Activated CD4-positive, CD25-positive, alpha-beta regulatory T cell treated with anti-CD3 and anti-CD28 coated beads, Interleukin-2, amount 50 U/mL, for 72 hours (primary cell): ENCODE measurements around the gene RPL7A.

Experiments used
- DNase-seq: peaks from one replicate; pipeline ENCODE4 v3.0.0; 2021

RPL7A gene

DNA sequence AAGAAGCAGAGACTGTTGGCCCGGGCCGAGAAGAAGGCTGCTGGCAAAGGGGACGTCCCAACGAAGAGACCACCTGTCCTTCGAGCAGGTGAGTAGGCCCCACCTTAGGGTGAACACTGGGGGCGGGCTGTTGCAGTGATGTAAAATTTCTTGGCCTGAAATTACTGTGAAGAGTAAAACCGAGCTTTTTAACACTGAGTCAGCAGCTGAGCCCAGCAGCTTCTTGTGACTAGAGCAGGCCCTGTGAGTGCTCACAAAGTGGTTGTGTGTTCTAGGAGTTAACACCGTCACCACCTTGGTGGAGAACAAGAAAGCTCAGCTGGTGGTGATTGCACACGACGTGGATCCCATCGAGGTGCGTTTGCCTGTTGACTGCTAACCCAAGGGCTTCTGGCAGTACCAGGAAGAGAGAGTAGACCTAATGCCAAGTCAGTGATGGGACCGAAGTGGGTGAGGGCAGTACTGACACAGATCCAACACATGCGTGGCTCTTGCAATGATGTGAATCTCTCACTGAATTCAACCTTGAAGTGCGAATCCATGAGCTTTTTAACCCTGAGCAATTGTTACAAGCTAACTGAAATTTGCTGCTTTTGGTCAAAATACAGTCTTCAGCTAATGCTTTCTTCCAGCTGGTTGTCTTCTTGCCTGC is 2.1 kb downstream of the RPL7A start:
- DNase-seq = no peak

DNA sequence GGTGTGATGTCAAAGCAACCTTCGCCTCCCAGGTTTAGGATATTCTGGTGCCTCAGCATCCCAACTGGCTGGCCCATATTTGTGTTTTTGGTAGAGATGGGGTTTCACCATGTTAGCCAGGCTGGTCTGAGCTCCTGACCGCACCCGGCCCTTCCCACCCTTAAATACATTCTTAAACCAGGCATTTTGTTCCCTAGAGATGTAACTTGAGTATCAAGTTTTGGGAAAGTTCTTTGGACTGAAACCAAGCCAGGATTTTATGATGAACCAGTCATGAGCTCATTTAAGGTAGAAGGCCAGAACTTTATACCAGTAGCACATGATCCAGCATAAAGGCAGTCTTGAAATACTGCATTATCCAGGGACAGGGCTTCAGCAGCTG is 3.5 kb downstream of the RPL7A start:
- no peak for DNase-seq

DNA sequence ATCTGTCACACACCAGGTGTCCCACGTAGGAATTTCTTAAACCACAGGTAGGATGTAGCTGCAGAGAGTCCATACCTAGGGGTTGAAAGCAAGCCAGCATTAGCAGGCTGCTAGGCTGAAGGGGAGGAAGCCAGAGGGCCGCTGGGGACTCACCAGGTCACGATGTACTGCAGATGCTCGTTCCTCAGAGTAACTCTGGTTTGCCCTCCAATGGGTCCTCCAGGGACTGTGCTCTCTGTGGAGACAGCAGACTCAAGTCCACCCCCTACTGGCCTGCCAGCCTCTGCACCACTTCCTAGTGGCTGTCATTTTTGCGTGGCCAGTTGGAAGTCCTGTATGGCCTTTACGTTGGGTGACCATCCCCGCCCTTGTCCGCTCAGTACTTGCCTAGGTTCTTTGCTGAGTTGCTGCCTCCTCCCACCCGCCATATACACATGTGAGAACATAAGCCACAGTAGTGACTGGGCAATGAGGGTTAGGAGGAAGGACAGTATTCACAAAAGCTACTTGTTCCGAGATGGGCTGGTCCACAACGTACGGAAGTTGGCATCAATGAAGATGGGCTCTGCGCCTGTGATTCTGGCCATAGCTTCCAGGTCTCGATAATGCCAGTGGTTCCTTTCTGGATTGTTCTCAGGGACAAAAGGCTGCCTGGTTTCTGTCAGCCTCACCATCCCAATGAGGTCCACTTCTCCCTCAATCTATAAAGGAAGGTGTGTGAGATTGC is 4.1 kb downstream of the RPL7A start:
- no peak for DNase-seq

DNA sequence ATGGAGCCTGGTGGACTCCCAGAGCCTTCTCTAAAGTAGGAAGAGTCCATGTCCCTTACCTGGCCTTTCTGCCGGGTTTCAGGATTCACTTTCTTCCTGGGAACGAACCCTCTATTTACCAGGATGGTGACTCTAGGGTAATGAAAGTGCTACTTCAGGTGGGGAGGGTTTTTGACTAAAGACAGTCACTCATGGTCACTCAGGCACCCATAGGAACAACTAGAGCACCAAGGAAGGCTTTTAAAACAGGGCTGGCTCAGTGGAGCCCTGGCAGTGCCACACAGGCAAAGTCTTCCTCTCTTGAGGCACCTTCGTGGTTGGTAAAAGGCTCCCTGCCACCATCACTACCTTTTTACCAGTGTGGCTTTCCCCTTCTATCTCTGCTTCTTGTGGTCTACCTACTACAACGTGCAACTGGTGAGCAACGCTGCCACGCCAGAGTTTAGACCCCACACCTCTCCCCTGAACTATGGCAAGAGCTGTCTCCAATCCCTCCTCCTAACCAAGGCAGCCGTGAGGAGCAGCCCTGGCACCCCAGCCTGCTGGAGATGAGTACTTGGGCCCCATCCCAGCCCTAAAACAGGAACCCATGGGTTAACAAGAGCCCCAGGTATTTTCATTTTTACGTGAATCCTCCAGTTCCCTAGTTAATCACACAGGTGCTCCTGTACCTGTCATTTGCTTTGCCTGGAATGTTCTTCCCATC is 4.8 kb downstream of the RPL7A start:
- no peak for DNase-seq

DNA sequence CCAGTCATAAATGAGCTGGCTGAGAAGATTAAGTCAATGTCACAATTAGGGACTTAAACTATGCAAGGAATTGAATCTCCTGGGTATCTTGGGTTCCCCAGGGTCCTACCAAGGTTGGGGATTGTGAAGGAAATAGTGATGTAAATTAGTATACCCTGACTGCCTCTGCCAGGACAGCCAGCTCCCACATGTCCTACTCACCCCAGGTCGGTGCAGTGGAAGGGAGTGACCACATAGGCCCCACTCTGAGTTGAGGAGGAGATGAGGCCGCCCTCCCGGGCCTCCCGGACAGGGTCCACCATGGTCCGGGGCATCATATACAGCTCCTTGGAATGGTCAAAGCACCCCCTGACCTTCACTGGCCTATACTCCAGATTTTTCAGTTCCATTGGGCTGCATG is 5.5 kb downstream of the RPL7A start:
- no peak for DNase-seq

DNA sequence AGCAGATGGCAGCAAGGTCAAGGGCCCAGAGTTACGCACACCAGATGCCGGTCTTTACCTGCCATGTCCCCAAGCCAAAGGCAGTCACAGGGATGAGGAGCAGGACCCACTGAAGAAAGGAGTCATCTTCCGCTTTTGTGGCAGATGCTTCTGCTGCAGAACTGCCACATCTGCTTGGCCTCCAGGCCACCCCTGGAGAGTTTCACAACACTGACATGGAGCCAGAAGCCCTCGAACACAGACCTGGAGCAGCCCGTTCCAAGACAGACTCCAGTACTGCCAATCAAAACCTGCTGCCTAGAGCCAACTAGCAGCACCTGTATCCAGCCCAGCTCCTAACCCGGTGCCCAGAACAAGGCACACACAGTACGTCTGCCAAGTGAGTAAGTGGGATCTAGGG is 6.7 kb downstream of the RPL7A start:
- no peak for DNase-seq

DNA sequence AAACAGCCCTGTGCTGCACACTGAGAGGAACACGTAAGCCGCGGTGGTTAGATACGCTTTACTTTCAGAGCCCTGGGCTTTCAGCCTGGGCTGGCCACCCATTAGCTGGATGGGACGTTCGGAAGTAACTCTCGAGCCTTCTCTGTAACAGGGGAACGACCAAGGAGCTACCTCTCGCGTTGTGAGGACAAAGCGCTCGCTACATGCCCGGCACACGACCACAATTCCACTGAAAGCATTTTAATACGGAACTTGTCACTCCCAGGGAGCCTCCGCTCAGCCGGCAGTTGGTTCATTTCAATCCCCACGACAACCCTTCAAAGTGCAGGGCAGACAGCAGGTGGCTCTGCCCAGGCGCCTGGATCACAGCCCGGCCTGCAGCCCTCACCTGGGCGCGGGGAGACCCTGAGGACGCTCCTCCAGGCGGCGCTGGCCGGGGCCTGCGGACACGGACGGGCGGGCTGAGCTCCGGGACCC is 7.9 kb downstream of the RPL7A start:
- DNase-seq = no peak

DNA sequence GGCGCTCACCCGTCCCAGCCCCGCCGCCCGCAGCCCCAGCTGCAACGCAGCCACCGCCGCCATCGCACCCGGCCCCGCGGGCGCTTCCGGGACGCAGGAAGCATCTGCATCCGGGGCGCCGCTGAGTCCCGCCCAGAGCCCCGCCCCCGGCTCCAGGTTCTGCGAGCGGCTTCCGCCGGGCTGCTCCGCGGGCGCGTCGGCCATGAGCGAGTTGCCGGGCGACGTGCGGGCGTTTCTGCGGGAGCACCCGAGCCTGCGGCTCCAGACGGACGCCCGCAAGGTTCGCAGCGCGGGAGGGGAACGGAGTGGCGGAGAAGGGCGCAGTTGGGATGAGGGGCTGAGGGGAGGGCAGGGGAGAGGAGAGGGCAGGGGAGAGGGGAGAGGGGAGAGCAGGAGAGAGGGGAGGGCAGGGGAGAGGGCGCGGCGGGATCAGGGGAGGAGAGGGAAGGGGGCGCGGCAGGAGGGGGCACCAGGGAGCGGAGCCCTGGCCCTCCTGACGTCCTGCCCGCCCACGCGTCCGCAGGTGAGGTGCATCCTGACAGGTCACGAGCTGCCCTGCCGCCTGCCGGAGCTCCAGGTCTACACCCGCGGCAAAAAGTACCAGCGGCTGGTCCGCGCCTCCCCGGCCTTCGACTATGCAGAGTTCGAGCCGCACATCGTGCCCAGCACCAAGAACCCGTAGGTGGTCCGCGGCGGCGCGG is 8.5 kb downstream of the RPL7A start, which contains the start of the genes SURF1 and SURF2:
TSS of gene SURF1 (minus strand) at position 97 of the 701 bp plus-strand sequence. CDS start at position 63, 34 bp downstream.
TSS of gene SURF2 (plus strand) at position 160 of the 701 bp plus-strand sequence. CDS start at position 203, 43 bp downstream.
- DNase-seq = peak; percentile 91

DNA sequence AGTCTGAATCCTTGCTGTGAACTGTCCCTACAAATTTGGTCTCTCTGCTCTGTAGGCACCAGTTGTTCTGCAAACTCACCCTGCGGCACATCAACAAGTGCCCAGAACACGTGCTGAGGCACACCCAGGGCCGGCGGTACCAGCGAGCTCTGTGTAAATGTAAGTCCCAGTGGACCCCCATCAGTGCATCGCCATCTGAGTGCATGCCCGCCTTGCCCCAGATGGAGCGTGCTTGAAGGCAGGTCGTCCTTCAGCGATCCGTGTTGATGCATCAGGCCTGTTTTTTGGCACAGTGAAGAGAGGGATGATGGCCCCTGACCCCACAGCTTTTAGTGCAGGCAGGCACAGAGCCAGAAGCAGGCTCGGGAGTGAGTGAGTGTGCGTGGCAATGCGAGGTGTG is 9.6 kb downstream of the RPL7A start:
- DNase-seq = no peak

DNA sequence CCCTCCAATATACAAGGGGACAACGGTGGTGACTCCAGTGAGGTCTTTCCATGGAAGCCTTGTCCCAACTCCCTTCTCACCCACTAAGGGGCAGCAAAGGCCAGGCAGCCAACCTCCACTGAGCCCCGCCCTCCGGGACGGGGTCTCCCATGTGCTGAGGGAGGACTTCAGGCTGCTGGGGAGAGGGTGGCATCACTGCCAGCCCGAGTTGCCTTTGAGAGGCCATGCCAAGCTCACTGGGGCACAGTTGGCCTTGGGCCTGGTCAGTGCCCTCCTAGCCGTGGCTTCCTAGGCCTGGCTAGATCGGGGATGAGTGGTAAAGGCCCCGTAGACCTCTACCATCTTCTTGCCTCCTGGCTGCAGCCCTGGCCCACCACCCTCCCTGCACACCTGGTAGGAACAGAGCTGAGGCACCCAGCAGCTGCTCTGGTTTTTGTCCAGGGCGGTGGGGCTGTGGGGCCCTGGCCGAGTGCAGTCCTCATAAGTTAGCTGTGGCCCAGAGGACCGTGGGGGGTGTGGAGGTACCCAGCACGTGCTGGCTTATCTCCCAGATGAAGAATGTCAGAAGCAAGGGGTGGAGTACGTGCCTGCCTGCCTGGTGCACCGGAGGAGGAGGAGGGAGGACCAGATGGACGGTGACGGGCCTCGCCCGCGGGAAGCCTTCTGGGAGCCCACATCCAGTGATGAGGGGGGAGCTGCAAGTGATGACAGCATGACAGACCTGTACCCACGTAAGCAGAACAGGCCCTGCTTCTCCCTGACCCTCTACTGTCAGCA is 11.6 kb downstream of the RPL7A start:
- no peak for DNase-seq

DNA sequence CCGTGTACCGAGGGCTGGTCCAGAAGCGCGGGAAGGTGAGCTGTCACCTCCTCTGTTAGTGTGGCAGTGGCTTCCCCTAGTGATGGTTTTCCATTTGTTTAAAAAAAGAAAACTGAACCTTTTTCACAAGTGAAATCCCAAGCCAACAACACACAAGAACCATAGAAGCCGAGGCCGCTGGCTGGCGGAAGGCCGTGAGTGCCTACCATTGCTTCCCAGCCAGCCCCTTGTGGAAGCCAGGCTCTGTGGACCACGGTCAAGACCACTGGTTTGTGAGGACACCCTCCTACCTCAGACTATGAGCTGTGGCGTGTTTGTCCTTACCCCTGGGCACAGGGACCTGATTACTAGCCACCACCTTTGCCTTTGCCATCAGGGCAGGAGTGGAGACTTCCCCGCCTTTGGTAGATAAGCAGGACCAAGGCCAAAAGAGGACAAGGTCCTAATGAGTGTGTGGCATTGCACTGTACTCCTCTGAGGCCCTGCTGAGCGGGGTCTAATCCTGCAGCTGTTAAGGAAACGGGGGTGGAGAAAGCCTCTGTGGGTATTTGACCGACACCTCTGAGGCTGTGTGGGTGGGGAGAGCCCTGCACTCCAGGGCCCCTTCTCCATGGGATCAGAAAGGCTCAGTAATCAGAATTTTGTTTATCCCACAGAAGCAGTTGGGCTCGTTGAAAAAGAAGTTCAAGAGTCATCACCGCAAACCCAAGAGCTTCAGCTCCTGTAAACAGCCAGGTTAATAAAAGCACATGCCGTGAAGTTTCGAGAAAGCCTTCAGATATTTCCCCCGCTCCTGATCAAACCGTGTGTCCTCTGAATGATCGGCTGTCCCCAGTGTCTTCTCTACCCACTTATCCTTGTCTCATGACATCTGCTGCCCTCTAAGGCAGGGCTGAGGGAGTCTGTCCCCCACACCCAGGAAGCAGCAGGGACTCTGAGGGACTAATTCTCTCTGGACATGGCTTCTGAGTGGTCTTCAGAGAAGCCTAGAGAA is 12.7 kb downstream of the RPL7A start:
- DNase-seq = no peak

DNA sequence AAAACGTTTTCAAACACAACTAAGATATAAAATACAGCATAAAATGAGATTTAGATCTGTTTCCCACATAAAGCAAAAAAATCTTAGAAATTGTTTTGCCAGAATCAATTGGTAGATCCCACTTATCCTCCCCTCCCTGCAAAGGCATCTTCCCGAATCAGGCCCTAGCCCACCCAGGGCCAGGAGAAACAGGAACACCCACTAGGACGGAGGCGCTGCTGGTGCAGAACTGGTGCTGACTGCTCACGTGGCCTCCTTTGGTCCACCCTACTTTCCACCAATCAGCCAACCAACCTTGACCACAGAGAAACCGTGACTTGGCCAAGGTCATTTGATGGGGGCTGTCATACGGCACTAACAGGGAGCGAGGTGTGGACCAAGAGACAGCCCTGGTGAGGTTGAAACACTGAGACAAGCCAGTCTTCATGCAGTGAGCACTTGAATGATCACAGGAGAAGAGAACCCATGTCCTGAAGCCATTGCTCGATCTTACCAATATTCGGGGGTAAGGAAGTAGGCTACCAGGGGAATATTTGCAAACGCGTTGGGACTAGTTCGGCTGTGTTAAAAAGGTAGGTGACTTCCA is 13.6 kb downstream of the RPL7A start:
- DNase-seq = no peak

DNA sequence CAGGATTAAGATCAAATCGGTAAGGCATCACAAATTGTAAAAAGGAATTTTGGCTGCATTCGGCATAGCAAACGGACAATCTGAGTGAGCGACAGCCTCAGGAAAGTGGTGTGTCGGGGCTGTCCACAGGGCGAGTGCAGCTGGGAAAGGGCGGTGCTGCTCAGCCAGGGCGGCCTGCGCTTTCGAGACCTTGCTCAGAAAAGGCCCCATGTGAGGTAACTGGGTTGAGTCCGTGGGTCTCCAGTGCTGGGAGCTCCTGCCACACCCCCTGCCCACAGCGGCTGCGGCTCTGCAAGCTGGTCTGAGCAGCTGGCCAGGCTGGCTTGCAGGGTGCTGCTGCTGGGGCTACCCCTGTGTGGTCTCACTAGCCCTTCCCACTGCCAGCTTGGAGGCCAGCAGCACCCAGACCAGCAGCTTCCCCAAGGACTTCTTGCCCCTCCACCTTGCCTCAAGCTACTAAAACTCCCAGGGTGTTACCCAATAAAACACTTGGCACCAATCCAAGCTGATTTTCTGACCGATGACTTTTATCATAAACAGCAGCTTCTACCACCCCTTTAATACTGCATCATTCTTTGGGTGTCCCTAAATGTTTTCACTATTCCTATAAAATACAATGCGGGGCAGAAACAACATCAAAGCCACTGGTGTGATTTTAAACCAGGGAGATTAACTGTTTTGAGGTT is 14.5 kb downstream of the RPL7A start:
- no peak for DNase-seq

DNA sequence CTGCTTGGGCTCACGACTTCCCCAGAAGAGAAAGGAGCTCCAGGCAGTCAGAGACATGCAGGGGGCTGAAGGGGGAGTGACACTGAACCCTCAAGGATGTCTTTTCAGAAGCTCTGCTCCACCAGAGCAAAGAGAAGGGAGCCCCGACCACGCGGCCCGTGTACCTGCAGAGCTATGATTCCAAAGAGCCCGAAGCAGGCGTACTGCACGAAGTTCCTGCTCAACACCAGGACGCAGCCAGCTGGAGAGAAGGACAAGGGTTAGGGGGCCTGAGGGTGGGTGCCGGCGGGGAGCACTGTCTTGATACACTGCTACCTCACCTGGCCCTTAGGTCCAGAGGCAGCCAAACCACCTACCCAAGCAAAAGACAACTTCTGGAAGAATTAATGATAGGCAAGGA is 18.4 kb downstream of the RPL7A start:
- DNase-seq = no peak

DNA sequence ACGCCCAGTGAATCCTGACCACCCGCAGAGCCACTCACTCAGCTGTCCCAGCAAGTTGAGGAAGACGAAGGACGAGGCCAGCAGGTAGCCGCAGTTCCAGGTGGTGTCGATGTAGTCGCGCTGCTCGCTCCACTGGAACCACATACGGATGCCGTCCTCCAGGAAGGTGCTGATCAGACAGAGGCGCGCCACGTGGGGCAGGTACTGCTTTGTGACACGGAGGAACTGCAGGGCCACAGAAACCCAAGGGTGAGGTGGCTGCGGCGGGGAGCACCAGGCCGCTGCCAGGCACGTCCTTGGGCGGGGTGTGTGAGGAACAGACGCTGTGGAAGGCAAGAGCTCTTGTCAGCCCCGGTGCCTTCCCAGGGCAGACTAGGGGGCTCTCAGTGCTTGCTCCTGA is 19.2 kb downstream of the RPL7A start:
- DNase-seq = no peak

DNA sequence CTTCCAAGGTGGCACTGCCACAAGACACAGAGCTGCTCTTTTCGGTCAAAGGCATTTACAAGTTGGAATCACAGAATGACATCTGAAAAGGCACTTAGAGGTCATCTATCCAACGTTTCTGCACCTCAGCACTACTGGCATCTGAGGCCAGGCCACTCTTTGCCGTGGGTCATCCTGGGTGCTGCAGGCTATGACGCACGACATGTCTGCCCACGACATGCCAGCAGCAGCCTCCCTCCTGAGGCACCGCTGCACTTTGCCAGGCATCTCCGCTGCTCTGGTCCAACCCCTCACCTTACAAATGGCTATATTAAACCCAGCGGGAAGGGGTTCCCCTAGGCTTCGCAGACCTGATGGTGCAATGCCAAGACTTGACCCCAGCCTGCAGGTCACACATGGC is 19.8 kb downstream of the RPL7A start:
- no peak for DNase-seq

DNA sequence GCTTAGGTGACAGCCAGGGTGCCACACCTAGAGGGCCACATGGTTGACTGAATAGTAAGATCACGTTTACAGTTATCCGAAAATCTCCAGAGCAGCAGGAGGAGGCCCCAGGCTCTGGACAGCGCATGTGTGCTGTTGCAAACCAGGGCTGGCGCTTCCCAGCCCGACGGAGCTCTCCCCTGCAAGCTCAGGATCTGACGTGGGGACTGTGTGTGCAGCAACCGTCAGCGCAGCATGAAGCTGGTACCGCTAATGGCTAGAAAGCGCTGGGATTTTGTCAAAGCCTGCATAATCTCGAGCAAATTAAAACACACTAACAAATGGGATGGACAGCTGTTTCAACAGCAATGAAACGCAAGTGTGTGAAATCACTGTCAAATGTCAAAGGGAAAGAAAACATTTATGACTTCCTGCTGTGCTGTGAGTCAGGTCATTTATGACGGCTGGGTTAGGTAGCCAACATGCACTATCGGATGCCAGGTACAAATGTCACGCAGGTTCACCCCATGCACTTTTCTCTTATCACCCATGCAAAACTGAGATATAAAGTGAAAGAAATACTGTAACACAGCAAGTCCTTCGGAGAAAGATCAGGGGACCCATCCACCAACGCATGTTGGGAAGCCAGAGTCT is 20.3 kb downstream of the RPL7A start:
- DNase-seq = no peak

DNA sequence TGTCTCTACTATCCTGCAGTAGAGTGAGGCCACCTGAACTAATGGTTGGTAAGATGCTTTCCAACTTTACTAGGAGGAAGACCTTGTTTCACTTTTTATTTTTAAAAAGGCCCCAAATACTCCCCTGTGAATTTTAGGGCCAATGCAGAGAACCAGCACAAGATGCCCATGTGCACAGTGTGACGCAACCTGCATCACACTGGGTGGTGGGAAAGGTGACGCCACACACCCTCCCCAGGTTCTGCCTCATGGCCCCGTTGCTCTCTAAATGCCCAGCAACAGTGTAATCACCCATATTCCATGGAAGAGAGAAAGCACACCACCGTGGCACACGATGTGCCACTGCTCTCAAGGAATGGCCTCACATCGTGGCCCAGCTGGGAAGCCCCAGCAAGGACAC is 21.4 kb downstream of the RPL7A start:
- no peak for DNase-seq

DNA sequence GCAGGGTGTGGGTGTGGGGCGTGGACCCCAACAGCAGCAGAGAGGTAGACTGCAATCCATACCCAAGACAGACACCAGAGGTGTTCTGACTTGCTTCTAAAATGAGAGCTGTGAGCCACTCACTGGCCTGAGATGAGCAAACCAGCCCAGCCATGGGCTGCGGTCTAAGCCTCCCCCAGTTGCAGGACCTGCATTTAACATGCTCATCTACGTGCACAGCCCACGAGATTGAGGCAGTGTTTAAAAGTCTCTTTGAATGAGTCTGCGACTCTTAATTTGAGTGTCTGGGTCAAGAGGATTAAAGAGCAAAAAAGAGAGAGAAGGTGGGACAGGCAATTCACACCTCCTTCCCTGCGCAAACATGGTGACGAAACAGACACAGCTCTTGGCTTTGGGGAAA is 21.9 kb downstream of the RPL7A start:
- DNase-seq = no peak

DNA sequence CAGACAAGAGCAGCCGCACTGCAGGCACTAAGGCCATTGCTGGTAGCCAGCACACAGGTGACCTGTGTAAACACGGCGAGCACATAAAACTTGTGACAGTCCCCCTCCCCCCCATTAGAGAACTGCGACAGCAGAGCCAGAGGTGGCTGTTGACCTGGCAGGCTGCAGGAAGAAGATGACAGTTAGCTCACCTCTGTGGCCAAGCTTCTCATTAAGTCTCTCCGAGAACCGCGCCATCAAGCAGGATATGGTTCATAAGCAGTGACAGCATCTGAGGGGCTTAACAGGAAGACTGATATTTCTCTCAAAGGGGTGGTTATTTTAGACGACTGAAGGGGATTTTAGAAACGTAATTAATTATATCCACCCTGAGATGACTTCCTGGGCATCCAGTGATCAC is 22.7 kb downstream of the RPL7A start:
- DNase-seq = no peak
